NK-92 (cell line): ENCODE results near the gene RNU5B-1.
"Not testable (repeated sequence)": the region's sequence is repeated elsewhere in the genome, so short reads cannot be mapped to it uniquely, and the experiment has no call there.

Source experiments
- DNase-seq: peaks from one replicate; lab custom pipeline; 2025; ENCODE audit not compliant: unreplicated experiment; lab: John Stamatoyannopoulos, UW

Gene RNU5B-1

DNA sequence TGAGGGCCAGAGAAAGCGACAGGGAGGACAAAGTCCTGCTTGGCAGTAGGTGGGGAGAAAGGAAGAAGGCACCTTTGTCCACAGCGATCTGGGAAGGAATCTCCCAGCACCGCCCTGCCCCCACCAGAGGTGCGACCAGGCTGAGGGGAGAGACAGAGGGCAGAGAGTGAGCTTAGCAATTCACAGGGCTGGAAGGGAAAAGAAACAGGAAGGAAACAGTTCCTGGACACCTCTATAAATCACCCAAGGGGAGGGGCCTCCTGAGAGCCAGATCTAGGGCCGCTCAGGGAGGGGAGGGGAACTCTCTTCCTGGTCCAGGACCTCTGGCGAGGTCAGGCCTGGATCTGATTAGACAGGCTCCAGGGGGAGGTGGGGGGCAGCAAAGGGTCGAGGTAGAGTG is 35.4 kb downstream of the RNU5B-1 start:
- DNase-seq = no peak

DNA sequence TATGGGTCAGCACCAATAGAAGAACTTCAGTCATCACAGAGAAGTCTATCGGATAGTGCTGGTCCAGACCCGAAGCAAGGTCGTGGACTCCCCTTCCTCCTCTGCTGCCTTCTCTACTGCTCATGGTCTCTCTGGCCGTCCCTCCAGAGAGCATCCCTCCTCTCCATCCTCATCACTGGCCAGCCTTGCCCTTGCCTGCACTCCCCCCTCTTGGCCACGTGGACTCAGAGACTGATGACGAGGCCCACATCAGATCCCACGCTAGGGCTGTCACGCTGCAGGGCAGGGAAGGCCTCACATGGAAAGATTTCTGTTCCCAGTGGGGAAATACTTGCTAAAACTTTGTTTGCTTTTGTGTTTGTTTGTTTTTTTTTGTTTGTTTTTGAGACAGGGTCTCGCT is 38.0 kb downstream of the RNU5B-1 start:
- DNase-seq = no peak

DNA sequence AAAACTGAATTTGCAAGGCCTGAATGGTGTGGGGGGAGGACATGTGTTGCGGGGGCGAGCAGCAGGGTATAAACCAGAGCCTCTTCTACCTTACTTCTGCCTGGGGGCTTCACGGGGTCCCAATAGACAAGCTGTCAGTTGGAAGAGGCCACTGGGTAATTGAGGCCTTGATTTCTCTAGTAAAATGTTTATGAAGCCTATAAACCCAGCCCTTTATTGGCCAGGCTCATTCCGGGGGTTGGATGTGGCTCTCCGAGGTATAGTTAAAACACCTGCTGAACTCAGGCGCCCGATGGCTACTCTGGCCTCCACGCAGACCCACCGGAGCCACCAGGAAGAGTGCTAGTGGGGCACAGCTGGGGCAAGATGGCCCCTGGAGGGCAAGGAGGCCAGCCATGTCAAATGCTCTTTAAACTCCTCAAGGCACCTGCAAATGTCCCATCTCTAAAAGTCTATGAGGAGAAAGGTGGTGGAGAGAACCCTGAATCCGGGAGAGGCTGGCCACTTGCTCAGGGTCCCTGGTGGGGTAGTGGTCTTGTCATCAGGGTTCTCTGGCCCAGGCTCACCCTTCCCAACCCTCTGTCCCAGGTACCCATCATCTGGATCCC is 39.0 kb downstream of the RNU5B-1 start:
- DNase-seq = no peak

DNA sequence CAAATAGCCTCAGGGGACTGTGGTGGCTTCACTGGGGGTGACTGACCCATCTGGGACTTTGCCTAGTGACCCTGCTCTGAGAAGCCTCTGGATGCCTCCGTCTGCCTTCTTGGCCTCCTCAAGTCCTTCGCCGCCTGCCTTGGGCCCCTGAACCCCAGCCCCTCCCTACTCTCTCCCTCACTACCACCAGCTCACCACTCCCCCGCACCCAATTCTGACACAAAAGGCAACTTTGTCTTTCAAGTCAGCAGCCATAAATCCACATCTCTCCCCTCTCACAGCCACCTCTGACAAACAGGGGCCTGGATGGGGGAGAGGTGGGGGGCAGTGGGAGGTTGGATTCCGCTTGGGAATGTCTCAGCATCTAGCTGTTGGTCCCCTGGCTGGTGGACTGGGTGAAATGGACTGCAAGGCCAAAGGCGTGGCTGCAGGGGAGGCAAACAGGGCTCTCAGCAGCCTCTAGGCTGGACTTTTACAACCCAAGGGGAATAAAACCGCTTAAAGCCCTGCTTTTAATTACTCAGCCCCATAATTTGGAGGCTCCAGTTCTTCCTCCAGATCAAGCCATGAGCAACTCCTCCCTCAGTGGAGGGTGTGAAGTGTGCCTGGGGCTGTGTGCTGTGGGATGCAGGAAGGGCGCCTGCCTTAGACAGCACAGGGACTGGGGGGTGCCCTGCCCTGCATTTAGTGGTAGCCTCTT is 39.9 kb downstream of the RNU5B-1 start:
- DNase-seq = no peak

DNA sequence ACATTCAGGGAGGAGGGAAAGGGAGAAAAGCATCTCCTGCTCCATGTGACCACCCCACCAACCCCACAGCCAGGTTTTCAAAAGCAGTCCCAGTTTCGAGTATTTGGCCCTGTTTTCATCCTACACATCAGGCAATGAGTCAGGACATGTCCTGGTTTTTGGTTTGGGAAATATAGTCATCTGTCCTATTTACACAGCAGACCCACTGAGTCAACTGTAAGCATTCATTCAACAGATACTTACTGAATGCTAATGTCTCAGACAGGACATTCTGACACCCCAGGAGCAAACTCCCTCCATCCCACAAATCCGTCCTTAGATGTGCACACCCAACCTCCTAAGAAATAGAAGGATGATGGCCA is 40.4 kb downstream of the RNU5B-1 start:
- DNase-seq = no peak

DNA sequence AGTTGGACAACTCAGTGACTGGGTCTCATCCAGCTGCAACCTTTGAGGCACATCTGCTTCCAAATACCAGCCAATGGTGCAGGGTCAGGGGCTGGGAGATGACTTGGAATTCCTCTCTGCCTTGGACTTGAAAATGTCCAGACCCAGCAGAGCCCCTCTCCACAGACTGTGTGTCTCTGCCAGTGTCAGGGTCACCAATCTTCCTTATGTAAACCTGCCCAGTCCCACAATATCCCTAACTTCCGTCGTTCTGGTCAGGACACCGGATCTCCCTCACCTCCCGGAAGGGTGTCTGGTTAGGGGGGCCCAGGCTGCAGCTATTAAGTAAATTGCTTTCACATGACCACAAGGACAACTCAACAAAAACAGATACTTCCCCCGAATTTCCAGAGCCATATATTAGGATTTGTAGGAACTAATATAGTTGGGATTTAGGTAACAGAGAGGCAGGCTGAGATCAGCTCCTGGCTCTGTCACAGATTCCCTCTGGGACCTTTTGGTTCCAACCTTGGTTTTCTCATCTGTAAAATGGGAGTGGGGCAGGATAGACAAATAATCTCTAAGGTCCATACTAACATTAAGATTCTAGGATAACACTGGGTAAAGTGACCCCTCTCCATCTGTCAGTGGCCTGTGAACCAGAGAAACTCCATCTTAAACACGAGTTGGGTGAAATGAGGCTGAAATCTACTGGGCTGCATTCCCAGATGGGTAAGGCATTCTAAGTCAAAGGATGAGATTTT is 42.5 kb downstream of the RNU5B-1 start:
- DNase-seq = no peak

DNA sequence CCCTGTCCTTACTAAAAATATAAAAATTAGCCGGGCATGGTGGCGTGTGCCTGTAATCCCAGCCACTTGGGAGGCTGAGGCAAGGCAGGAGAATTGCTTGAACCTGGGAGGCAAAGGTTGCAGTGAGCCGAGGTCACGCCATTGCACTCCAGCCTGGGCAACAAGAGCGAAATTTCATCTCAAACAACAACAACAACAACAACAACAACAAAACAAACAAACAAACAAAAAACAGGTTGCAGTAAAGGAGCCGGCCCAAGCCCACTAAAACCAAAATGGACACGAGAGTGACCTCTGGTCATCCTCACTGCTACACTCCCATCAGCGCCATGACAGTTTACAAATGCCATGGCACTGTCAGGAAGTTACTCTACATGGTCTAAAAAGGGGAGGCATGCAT is 43.3 kb downstream of the RNU5B-1 start:
- not testable (repeated sequence) for DNase-seq

DNA sequence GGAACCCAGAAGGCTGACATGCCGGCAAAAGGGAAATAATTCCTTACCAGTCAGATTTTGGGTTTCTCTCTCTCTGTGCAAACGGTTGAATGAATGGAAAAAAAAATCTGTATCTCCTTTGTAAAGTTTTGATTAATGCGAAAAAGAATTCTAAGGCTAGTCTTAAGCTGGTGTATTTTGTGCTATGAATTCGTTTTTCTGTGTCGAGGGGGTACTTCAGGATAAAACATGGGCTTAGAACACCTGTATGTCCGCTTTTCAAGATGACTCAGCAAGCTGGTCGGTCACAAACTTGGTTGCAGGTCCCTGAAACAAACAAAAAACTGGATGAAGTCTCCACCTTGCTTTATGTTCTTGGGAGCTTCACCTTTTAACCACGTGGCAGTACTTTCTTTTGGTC is 44.9 kb downstream of the RNU5B-1 start:
- DNase-seq = no peak

DNA sequence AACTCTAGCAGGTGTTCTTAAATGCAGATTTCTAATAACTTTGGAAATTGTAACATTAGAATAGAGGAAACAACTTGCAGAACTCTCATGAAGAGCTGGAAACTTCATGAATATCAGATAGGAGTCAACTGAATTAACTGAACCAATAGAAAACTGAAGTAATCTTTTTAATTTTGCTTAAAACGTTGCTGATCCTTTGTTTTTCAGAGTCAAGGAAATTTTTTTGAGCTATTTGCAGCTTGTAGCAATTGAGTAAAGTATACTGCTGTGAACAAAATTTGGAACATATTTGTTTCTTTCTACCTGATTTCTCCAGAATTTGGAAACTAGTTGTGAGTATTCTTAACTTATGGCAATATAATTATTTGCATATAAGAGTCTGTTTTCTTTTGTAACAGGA is 47.5 kb downstream of the RNU5B-1 start:
- not testable (repeated sequence) for DNase-seq
